Fibroblast of skin of right biceps (primary cell): ENCODE data around the gene ERN1.

Experiments used
- DNase-seq: peaks from one replicate; pipeline ENCODE4 v3.0.0-alpha.2; 2013

The ERN1 gene

DNA sequence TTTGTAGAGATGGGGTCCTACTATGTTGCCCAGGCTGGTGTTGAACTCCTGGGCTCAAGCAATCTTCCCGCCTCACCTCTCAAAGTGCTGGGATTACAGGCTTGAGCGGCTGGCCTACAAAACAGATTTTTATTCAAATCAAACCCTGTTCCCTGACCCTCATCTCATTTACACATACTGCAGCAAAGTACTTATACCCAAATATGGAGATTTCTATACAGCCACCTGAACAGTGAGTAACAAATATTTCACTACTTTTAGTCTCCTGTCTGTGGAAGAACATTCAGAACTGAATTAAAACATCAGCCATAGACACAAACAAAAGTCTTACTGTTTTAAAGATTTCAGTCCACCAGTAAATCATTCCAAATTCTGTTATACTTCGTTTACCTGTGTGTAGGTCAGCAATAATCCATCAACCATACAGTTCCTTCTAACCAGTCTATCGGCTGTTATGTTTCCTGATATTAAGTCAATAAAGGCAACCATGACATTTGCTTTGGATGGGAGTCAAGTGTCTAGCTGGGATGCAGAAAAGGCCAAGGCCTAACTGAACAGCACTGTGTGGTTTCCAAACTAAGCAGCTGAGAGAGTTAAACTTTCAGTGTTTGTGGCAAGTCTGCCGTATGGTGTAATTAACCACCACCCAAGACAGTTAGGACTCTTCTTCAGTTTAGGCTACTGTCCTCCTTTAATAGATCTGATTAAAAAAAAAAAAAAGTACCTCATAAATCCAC lies 22.3 kb downstream of the ERN1 start:
- DNase-seq, result no peak

DNA sequence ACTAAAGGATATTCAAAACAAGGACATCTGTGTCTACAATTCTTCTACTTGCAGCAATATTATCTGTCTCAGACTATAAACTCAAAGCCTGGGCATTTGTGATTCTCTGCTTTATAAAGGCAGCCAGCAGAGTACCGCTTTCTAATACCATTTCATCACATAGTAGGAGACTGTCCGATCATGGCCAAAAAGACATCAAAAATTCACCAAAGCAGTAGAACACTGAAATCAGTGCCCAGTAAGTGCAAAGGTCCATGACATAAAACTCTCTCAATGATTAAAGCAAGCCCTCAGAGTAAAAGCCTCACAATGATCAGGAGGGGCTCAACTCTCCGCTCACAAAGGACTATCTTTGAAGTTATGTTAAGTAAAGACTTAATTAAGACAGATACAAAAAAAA lies 23.0 kb downstream of the ERN1 start:
- no peak for DNase-seq

DNA sequence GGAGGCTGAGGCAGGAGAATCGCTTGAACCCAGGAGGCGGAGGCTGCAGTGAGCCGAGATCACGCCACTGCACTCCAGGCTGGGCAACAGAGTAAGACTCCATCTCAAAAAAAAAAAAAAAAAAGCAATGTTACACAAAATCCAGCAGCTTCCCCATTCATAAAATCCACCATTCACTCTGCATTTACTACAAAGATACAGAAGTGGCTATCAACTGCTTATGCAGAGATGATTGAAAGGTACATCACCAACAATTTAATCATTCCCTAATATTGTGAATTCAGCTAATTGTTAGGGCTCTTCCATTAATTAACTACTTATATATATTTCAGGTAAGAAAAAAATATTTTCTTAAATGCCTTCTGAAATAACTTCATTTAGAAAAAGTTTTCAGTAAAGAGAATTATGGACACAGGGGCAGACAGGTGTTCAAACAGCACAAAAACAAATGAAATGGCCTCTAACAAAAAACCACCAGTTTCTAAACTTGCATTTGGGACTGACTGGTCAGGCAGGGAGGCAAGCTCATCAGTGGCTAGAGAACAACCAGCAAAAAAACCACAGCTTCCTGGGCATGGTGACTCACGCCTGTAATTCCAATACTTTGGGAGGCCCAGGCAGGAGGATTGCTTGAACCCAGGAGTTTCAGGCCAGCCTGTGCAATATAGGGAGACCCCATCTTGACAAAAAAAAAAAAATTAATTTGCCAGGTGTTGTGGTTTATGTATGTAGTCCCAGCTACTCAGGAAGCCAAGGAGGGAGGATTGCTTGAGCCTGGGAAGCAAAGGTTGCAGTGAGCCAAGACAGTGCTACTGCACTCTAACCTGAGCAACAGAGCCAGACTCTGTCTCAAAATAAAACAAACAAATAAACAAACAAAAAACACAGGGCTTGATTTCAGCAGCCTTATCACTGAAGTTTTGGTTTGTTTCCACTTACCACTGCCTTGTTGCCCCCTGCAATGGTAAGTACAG lies 26.3 kb downstream of the ERN1 start:
- DNase-seq, result peak; percentile 61

DNA sequence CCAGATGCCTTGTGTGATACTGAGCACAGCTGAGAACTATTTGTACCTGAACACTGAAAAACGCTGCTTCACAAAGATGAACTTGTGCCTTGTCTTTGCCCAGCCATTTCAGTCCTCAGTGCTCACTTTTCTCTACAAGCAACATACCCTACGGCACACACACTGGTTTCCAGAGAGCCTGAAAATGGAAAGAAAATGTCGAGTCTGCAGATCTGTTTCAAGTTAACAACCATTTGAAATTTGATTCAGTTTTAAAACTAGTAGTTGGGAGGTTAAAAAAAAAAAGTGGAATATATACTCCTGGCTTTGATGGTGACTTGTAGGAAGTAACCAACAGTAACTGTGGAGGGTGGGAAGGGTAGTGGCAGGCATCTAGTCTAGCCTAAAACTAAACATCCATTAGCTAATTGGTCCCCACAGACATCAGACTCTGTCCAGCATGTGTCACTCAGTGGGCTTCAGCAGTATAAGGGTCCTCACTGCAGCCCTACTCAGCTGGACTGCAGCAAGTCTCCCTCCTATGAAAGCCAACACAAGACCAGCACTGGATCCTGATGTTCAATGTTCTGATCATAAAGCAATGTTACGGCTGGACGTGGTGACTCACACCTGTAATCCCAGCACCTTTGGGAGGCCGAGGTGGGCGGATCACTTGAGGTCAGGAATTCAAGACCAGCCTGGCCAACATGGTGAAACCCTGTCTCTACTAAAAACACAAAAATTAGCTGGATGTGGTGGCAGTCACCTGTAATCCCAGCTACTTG lies 27.1 kb downstream of the ERN1 start:
- DNase-seq, result no peak

DNA sequence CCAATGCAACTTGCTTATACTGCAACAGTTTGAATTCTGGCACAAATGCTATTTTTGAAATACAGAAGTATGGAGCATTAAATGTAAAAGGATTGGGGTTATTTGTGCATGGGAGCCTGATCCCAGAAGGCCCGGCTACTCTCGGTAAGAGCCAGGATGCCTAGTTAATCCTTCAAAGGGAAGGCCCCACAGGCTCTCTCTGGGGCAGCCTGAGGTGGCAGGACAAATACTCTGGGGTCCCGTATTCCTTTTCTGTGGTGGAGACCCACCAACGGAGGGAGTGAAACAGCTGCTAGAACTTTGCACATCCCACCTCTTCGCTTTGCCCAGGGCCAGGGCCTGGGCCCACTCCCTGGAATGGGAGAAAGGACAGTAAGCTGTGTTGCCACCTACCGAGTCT lies 30.4 kb downstream of the ERN1 start:
- DNase-seq, result no peak

DNA sequence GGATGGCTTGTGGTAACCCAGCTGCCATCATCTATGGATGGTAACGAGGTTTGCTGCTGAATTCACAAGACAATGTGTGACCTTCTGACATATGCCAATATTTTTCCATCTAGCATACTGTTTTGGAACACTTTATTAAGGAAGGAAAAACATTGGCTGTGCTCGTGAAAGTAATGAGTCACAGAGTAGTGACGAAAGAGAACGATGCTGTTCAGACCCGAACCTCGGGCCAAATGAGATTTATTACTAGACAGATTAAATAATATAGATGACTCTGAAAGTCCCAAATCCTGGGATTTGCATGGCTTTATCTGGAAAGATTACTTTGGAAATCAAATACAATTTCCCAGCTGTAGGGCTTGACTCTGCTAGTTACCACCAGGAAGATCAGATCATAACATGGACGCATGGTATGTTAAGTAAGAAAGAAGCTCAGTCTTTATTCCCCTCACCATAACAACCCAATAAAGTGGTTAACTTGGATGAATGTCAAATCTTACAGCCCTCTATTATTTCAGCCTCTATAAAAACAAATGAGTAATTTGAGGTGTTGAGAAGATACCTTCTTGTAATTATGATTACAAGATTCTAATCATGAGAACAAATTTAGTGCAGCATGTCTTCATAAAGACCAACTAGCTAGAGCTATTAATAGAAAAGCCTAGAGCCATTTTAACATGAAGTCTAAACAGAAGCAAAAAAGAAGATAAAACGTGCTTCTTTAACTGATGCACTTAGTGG lies 32.6 kb downstream of the ERN1 start:
- peak; percentile 27 for DNase-seq

DNA sequence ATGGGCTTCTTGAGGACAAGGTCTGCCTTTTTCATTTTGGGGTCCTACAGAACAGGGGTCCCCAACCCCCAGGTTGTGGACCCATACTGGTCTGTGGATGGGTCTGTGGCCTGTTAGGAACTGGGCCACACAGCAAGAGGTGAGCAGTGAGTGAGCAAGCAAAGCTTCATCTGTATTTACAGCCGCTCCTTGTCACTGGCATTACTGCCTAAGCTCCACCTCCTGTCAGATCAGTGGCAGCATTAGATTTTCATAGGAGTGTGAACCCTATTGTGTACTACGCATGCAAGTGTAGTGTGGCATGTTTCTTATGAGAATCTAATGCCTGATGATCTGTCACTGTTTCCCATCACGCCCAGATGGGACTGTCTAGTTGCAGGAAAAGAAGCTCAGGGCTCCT lies 33.9 kb downstream of the ERN1 start:
- no peak for DNase-seq

DNA sequence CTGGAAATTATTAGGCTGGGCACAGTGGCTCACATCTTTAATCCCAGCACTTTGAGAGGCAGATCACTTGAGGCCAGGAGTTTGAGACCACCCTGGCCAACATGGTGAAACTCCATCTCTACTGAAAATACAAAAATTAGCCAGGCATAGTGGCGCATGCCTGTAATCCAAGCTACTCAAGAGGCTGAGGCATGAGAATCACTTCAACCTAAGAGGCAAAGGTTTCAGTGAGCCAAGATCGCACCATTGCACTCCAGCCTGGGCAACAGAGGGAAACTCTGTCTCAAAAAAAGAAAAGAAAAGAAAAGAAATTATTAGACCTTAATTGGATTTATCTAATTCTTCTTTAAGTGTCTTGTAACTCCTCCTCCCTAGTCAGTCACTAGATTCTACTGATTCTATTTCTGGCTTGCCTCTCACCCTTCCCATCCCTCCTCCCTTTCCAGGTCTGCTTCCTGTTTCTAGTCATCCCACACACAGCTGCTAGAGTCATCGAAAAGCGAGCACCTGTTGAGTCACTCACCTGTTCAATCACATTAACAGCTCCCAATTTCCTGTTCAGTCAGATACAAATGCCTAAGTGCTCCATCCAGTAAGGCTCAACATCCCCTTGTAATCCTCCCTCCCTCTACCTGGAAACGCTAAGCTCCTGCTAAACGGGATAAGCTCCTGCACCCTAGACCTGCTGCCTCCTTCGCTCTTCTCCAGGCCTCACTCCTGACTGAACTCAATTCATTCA lies 34.6 kb downstream of the ERN1 start:
- DNase-seq, result no peak

DNA sequence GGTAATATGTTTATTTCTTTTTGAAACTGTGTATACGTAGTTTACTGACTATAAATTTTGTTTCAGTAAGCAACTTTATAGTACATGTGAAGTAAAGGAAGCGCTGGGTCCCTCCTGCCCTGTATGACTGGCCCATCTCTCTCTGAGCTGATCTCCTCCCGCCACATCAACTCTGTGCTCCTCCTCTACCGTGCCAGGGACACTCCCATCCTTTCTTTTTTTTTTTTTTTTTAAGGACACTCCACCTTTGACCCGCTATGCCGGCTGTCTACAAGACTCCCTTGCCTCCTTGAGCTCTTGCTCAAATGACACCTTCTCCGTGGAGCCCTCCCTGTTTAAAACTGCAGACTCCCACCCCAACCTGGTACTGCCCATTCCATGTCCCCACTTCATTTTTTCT lies 35.5 kb downstream of the ERN1 start:
- DNase-seq, result no peak

DNA sequence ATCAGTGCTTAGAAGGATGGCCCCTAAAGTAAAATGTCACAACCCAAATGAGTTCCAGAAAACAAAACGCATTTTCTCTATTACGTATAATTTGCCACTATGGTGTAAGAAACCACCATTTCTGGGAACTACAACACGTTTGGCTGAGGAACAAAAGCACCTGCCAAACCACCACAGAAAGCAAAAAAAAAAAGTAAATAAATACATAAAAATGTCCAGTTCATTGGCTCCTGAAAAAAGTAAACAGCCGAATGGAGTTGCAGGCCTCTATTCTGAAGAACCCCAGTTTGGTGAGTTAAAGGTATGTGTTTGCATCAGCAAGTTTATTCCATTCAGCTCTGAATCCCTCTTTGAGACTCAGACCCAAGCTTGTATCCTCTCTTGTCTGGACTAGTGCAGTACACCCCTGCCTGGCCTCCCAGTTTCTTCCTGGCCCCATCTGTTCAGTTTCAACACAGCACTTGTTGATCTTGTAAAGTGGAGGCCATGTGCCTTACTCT lies 36.9 kb downstream of the ERN1 start:
- DNase-seq, result no peak

DNA sequence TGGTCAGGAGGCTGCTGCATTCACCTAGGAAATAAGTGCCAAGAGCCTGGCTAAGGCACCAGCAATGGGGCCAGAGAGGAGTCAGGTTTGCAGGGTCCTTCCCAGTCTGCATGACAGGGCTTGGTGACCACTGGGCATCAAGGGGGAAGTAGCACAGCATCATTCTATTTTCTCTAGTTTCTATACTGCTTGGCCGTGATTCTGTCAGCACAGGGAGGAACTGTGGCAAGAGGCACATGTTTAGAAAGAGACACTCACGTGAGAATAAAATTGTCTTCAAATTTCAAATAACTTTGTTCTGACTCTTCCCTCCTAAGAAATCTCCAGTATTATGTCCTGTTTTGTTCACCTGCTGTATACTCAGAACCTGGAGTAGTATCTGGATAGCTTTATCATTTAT lies 37.8 kb downstream of the ERN1 start:
- DNase-seq, result no peak

DNA sequence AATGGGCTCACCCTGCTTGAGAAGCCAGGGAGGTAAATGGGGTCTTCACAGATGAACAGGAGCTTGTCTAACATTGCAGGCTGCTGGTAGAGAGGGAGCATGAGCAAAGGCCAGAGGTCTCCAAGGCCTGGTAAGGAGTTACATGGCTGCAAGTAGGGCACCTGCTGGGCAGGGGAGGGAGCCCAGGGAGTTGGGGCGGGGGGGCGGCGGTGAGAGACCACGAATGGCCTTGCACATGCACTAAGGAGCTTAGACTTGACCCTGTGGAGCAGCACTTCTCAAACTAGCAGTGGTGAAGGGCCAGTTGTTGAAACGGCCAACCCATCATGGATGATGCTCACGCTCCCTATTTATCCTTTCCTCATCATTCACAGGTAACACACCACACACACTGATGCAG lies 38.4 kb downstream of the ERN1 start:
- no peak for DNase-seq

DNA sequence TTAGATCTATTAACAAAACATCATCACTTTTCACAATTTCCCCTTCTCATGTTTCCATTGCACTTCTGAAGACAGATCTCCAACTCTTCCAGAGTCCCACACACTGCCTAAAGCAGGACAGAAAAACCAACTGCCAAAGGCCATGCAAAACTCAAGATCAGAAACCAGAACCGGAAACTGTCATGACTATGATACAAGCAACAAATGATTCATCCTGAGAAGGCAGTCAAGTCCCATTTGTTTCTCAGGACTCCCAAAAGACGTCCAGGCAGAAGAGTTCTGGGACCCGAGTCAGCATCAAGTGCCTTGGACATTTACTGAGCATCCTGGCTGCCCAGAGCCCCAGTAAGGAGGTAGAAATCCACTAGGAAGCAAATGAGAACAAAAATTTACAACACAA lies 38.8 kb downstream of the ERN1 start:
- peak; percentile 13 for DNase-seq

DNA sequence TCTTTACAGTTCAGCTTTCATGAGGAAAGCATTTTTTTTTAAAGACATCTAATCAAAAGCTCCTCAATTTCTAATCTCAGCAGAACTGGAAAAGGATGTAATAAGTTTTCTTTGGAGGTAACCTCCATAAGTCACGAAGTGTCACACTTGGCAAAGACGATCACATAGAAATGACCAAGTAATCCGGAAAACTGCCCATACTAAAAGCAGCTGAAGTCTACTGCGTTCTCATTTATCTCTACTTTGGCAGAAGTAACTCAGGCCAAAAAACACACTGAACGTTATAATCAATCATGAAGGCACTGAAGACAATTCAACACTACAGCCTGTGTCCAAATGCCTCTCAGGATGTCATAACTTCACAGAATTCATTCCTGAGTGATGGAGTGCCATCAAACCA lies 39.8 kb downstream of the ERN1 start:
- no peak for DNase-seq

DNA sequence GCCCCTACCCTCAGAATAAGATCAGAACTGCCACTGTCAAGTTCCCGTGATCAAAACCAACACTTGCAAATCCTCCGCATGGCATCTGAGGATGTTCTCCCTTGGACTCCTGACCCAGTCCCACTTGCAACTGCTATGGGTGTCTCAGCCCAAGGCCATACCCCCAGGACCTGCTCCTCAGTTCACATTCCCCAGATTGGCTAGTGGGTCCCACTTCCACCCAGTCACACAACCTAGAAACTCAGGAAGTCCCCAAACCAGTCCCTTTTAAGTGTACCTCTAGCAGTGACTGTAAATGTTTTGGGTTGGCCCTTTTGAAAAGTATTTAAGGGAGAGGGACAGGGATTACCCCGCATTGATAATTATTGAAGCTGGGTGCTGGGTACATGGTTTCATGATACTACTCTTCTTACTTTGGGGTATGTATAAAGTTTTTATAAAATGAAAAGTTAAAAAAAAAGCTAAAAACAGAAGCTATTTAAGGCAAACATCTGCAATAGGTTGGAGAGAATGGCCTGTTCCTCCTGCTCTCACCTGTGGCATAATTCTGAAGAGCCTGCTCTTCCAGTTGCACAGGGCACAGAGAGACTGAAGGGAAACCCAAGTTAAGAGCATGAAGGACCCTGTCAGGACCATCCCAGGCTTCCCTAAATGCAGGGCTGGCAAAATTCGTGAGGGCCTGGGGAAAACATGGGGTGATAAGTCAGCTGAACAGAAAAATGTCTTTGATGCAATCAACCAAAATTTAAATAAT lies 42.5 kb downstream of the ERN1 start:
- DNase-seq, result no peak

DNA sequence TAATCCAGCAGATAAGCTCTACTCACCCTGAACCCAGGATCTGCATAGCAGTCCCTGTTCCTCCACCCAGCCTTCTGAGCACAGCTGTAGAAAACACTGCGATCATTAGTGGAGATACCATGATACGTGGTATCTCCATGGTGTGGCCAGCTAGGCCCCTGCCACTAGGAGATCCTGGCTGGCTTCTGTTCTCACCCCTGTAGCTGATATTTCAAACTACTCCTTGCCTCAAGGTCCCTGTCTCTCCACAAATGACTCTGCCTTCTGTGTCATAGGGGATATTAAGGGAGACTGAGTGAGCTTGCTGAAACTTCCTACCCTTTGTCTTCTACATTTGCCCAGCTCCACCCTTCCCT lies 44.3 kb downstream of the ERN1 start:
- no peak for DNase-seq

DNA sequence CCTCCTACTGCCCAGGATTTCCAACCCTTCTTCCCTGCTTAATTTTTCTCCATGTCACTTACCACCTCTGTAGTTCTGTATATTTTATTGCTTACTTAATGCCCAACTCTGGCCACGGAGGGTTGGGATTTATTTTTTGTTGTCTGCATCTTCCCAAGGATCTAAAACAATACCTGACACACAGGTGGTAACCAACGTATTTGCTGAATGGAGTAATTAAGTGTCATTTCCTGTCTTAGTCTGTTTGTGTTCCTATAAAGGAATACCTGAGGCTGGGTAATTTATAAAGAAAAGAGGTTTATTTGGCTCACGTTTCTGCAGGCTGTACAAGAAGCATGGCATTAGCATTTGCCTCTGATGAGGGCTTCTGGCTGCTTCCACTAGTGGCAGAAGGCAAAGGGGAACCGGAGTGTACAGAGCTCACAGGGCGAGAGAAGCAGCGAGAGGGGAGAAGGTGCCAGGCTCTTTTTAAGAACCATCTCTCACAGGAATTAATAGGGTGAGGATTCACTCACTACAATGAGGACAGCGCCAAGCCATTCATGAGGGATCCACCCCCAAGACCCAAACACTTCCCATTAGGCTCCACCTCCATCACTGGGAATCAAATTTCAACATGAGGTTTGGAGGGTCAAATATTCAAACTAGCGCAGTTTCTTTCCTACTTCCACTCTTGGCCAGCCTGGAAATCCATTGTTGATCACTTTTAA lies 44.8 kb downstream of the ERN1 start:
- no peak for DNase-seq

DNA sequence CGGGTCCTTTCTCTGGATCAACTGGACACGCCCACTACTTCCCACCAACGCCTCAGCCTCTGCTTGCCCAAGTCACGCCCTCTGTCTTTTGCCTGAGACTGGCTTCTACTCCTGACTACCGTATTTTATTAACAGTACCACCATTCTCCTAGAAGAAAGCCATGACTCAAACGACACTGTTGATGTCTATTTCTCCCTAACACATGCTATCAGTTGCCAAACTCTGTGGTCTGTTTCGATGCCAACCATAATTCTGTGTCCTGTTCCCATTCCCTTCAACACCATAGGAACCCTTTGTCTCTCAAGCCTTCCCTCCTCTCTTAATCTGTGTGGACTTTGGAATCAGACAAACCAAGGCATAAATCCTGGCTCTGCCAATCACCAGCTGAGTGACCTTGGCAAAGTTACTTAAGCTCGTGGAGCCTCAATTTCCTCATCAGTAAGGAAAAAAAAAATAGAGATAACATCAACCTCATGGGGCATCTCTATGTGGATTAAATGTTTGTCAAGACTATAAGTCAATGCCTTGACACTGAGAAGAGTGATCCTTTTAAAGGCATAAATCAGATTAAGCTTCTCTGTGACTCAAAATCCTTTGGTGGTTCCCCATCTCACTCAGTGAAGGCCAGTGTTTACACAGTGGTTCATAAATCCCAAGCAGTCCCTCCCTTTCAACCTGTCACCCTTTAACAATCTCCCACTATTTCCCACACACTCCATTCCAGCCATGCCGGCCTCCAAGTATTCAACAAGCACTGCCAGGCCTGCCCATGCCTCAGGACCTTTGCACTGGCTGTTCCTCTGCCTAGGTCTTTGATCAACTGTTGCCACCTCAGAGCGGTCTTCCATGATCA lies 45.6 kb downstream of the ERN1 start:
- no peak for DNase-seq

DNA sequence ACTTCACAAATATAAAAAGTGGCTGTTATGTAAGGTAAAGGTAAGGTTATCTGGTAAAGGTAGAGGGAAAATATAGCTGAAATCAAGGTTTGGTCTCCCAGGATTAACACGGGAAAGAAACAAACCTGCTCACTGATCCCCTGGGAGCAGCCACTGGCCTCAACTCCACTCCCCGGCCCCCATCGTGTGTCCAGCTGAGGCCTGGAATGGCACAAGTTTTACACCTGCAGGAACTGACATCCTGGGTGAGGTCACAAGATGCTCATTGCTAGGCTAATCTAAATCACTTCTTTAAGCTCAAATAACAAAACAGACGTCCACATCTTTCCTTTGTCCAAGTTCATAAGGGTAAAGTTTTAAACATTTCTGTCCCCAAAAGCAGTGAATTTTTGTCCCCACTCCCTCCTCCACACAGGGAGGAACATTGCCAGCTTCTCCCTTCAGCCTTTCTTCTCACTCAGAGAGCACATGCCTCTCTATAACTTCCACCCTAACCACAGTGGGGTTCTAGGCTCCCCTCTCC lies 46.3 kb downstream of the ERN1 start:
- no peak for DNase-seq
